ENCODE data around the gene EYA2.

EYA2 gene

GRCh38 chr20:46984405-46984804 is 89.8 kb downstream of the EYA2 start:
- DNase-seq: no peak

DNA sequence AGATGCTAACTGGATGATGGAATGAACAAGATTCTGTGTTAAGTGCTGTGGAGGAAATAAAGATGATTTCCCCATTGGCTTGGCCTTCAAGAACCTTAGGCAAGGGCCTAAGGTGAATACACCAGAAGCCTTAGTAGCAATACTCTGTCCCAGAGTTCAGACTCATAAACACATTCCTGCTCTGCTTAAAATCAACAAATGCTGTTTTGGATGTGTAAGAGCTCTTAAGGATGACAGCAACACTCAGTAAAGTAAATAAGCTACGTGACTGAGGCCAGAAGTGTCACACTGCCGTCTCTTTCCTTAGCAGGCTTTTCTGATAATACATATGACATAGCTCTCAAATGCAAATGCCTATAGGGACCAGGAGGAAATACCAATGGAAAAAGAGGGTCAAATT is 90.6 kb downstream of the EYA2 start:
- no peak for DNase-seq

- no peak for DNase-seq
These were observed 91.0 kb downstream of the EYA2 start for GRCh38 chr20:46985671-46986070.

DNA sequence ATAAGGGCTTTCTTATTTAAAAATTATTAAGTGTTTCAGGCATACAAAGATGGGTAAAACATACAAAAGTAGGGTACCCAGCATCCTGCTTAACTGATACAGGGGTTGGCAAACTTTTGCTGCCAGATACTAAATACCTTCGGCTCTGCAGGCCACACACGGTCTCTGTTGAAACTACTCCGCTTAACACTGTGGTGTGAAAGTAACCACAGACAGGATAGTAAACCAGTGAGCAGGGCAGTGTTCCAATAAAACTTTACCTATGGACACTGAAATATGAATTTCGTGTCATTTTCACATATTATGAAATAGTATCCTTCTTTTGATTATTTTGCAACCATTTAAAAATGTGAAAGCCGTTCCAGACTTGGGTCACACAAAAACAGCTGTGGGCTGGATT is 92.4 kb downstream of the EYA2 start:
- no peak for DNase-seq

DNA sequence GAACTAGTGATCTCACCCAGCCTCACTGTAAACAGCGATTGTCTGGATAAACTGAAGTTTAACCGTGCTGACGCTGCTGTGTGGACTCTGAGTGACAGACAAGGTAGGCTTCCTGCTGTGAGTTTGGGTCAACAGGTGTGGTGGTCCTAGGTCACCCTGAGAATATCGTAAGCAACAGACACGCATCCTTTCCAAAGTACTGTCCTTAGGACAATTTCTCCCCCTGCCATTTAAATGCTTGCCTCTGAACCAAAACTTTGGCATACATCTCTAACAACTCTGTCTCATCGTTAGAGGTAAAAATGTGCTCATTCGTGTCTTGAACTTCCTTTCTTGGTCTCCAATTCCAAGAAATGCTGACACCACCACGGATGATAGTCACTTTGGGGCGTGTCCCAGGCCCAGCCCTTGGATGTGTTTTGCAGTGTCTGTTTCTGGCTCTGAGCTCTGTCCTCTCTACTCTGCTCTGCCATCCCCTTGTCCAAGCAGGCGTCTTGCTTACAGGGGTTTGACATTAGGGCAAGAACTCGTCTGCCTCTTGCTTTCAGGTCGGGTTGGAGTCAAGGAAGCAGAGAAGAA is 95.5 kb downstream of the EYA2 start:
- peak; percentile 75 for DNase-seq

- DNase-seq: no peak
These were observed 96.0 kb downstream of the EYA2 start for GRCh38 chr20:46990596-46991104.

- no peak for DNase-seq
These were observed 96.5 kb downstream of the EYA2 start for GRCh38 chr20:46991168-46991567.

DNA sequence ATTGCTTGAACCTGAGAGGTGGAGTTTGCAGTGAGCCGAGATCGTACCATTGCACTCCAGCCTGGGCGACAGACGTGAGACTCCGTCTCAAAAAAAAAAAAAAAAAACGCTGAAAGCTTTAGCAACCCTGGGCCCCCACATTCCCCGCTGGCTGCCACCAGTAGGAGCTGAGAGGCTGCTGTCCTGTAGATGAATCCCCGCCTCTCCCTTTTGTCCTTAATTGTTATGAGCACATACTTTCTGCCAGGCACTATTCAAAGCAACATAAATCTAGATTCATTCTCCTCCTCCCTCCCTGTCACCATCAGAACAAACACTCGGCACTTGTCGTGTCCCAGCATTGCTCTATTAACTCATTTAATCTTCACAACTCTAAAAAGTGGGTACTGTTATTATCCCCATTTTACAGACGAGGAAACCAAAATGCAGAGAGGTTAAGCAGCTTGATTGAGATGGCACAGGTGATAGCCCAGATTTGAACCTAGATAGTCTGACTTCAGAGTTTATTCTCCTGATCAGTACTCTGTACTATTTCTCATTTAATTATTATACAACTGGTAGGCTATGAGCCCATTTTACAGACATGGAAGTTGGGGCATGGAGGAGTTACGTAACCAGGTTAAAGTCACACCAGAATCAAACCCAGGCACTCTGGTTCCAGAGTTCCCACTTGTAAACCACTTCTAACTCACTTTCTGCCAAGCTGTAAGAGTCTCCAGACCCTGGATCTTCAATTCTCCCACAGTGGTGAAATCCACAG is 97.4 kb downstream of the EYA2 start:
- DNase-seq: no peak

GRCh38 chr20:46992640-46993035 is 98.0 kb downstream of the EYA2 start:
- DNase-seq: no peak

DNA sequence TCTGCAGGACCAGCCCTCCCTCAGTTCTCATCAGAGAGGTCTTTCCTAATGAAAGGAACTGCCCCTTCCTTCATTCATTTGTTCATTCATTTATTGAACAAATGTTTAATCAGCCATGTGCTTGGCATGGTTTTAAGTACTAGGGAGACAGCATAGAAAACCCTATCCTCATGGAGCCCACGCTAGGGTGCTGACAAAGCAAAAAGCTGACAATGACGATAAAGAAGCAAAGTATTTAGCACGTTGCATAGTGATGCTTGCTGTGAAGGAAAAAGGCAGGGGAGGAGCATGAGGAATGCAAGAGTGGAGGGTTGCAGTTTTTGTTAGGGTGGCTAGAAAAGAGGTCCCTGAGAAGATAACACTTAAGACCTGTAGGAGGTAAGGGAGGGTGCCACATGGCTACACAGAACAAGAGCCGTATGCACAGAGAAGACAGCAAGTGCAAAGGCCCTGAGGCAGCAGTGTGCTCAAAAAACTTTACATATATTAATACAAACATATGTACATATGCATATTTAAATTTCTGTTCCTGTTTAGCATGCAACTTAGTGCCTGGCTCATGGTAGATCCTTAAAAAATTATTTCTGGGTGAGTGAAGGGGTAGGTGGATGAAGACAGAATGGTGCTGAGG is 98.9 kb downstream of the EYA2 start:
- DNase-seq: no peak

GRCh38 chr20:46994341-46994740 is 99.7 kb downstream of the EYA2 start:
- DNase-seq: peak; percentile 91

- DNase-seq: no peak
These were observed 101.0 kb downstream of the EYA2 start for GRCh38 chr20:46995561-46996142.

DNA sequence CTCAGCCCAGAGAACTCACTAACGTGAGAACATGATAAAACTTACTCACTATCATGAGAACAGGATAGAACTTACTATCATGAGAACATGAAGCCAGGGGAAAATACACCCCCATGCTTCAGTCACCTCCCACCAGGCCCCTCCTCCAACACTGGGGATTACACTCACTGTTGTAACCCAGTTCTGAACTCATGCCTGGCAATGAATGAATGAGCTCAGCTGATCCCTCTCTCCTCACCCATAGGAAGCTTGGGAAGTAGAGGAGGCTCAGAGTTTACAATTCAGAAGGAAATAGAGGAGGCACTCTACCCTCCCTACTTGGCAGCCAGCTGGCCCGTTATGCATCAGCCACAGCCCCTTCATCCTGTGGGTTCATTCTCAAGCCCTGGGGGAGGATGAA is 102.5 kb downstream of the EYA2 start:
- no peak for DNase-seq

DNA sequence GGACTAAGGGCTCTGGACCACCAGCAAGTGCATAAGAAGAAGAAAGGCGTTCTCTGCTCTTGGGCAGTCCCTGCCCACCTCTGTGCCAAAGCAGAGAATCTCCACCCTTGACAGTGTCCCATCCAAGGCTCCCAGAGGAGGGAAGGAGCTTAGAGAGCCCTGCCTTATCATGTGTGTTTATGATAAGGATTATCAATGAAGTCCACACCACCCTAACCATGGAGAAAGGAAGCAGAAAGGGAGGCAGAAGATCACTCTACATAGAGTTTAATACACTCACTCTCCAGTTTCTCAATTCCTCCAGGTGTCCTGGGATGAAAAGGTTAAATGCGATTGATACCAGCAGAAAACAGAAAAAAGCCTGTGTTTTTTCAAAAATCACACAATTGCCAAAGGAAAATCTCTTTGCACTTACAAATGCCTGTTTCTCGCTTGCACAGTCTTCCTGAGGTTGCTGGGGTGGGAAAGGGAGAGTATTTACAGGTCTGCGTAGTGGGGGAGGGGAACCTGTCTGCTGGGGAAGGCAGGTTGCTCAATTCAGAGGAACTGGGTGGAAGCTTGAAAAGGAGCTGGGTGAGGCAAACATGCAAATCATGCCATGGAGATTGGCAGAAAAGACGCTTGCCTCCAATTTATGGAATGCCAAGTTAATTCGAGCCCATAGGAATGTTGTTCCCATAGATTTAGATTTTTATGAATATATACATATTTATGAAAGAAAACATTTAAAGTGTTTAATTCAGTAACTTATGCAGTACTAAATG is 104.0 kb downstream of the EYA2 start:
- no peak for DNase-seq

GRCh38 chr20:46999801-47000465 is 105.3 kb downstream of the EYA2 start:
- DNase-seq: no peak

GRCh38 chr20:47003223-47003622 is 108.6 kb downstream of the EYA2 start:
- no peak for DNase-seq

DNA sequence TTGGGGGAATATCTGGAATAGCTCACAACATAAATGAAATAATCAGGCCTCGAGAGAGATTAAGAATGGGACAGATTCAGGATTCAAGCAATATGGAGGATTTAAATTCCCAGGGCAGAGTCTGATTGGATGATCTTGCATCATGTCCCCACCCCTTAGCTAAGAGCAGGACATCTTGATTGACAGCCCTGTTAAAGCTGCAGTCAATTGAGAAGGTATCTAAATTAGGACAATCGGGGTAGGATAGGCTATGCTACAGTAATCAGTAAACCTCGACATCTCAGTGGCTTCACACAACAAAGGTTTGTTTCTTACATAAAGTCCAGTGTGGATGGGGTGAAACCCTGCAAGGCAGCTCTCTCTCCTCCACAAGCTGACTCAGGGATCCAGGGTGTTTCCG is 109.5 kb downstream of the EYA2 start:
- DNase-seq: no peak

- no peak for DNase-seq
These were observed 113.4 kb downstream of the EYA2 start for GRCh38 chr20:47007826-47008655.

- no peak for DNase-seq
These were observed 114.3 kb downstream of the EYA2 start for GRCh38 chr20:47008842-47009518.

DNA sequence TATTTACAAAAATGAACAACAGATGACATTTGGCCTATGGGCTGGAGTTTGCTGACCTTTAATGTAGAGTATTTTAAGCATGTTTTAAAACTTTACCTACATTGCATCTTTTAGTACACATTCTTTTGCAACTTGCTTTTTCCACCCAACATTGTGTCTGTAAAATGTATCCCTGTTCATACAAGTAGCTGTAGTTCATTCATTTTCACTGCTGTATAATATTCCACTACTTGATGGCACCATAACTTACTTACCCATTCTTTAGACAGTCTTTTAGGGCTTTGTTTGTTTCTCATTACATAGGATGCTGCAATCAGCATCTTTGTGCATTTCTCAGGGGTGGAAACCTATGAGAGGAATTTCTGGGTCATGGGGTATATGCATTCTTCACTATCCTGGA is 115.1 kb downstream of the EYA2 start:
- DNase-seq: no peak

- no peak for DNase-seq
These were observed 117.3 kb downstream of the EYA2 start for GRCh38 chr20:47011984-47012383.
